GM12864 (cell line): ENCODE measurements around the gene ADNP2.

Experiments used
- DNase-seq: peaks from one replicate; pipeline ENCODE4 v3.0.0-alpha.2; 2011; ENCODE audit warnings: low read depth
- H3K4me3 ChIP-seq: 2 replicates; pipeline ENCODE4 v1.5.1; 2011; ENCODE audit warnings: mild to moderate bottlenecking, low read depth, low read length, control low read depth
- TF ChIP-seq, protein P1 (sequence below): IDR thresholded peaks from 2 replicates; pipeline ENCODE4 v1.5.1; 2011; ENCODE audit warnings: low read depth, mild to moderate bottlenecking, moderate library complexity, low read length, control low read depth, inconsistent platforms; ENCODE audit errors: missing control alignments

ADNP2 gene

DNA sequence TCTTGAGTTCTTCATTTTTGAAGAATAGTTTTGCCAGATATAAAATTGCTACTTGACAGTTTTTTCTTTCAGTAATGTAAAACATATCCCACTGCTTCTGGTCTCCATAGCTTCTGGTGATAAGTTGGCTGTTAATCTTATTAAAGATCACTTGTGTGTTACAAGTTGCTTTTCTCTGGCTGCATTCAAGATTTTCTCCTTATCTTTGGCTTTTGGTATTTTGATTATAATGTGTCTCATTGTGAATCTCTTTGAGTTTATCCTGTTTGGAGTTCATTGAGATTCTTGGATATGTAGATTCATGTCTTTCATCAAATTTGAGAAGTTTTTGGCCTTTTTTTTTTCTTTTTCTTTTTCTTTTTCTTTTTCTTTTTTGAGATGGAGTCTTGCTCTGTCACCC, 20.2 kb upstream of the ADNP2 start:
- no peak overlapping the region for H3K4me3 ChIP-seq
- TF ChIP-seq, protein P1, sequence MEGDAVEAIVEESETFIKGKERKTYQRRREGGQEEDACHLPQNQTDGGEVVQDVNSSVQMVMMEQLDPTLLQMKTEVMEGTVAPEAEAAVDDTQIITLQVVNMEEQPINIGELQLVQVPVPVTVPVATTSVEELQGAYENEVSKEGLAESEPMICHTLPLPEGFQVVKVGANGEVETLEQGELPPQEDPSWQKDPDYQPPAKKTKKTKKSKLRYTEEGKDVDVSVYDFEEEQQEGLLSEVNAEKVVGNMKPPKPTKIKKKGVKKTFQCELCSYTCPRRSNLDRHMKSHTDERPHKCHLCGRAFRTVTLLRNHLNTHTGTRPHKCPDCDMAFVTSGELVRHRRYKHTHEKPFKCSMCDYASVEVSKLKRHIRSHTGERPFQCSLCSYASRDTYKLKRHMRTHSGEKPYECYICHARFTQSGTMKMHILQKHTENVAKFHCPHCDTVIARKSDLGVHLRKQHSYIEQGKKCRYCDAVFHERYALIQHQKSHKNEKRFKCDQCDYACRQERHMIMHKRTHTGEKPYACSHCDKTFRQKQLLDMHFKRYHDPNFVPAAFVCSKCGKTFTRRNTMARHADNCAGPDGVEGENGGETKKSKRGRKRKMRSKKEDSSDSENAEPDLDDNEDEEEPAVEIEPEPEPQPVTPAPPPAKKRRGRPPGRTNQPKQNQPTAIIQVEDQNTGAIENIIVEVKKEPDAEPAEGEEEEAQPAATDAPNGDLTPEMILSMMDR = no peak
- DNase-seq = no peak

DNA sequence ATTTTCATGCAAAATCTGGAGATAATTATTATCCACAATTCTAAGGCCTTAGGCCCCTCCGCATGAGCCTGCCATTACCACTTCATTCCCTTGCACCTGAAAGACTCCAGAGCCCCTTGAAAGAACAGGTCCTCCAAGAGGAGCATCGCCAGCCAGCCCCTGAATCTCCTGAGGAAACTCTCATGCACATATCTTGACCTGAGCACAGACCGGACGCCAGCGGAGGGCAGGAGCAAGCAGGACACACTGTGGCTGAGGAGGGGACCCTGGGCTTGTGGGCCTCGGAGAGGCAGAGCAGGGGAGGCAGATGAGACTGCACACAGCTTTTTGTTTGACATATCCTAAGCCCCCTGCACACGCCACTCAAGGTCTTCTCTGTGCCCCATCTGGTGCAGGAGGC, 13.6 kb upstream of the ADNP2 start:
- DNase-seq = no peak
- TF ChIP-seq, protein P1 = no peak
- no peak overlapping the region for H3K4me3 ChIP-seq

DNA sequence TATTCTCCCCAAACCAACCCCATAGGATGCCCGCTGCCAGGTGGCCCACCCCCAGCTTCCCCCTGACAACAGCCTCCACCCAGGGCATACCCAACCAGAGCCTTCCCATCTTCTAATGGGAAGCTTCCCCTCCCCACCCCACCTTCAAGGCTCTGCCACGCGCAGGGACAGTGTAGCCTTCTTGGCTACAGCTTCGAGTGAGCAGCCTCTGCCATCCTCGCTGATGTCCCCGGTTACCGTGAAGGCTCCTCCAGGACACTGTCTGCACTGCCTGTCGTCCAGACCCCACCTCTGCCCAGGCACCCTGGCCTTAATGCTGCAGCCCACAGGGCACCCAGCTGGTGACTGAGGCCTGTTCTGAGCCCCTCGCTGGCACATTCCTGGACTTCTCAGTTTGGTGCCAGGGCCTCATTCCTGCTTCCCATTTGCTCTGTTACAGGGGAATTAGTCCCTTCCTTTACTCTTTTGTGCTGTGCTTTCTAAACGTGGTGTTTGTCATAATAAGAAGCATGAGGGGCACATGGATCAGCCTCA, 13.0 kb upstream of the ADNP2 start:
- no peak for DNase-seq
- H3K4me3 ChIP-seq = no peak overlapping the region
- TF ChIP-seq, protein P1 = no peak

DNA sequence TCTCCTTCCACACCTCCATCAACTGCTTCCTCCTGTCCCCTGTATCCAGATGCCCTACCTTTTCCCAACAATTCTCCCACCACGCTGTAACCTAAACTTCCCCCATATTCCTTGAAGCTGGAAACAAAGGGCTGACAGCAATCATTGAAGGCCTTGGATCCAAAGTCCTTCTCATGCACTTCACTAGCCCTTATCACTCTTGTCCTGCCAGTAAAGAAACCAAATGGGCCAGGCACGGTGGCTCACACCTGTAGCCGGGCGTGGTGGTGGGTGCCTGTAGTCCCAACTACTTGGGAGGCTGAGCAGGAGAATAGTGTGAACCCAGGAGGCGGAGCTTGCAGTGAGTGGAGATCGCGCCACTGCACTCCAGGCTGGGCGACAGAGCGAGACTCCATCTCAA, 11.9 kb upstream of the ADNP2 start:
- H3K4me3 ChIP-seq = no peak overlapping the region
- no peak for DNase-seq
- TF ChIP-seq, protein P1 = no peak

DNA sequence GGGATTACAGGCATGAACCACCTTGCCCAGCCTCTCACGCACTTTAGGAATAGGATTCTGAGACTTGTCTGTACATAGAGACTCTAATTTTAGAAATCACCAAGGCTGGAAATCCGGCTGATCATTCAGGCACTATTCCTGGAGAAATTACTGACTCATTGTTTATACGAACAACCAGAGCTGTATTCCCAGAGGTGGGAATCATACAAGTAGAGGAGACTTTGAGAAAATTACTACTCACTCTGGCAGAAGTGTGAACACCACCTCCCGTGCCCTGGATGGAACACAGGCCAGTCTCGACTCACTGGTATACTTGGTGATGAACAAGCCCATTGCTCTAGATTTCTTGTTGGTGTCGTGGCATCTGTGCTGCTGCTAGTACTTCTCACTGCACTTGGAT, 5.8 kb upstream of the ADNP2 start:
- H3K4me3 ChIP-seq = no peak overlapping the region
- DNase-seq = no peak
- TF ChIP-seq, protein P1 = no peak

DNA sequence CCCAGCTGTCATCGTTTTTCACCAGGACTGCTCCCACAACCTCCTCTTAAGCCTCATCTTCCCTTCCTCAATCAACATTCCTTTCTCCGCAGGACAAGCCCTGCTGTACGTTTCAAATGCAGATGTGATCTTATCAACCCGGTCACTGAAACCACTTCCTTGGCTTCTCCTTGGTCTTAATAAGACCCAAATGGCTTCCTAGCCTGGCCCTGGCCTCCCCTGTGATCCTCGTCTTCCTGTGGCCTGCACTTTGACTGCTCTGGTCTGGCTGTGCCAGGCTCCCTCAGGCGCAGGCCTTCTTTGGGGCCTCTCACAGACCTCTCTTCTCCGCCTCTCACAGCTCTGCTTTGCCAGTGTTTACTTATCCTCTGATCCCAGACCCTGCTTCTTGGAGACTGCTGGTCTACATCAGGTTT, 4.7 kb upstream of the ADNP2 start:
- TF ChIP-seq, protein P1 = no peak
- DNase-seq = no peak
- no peak overlapping the region for H3K4me3 ChIP-seq

DNA sequence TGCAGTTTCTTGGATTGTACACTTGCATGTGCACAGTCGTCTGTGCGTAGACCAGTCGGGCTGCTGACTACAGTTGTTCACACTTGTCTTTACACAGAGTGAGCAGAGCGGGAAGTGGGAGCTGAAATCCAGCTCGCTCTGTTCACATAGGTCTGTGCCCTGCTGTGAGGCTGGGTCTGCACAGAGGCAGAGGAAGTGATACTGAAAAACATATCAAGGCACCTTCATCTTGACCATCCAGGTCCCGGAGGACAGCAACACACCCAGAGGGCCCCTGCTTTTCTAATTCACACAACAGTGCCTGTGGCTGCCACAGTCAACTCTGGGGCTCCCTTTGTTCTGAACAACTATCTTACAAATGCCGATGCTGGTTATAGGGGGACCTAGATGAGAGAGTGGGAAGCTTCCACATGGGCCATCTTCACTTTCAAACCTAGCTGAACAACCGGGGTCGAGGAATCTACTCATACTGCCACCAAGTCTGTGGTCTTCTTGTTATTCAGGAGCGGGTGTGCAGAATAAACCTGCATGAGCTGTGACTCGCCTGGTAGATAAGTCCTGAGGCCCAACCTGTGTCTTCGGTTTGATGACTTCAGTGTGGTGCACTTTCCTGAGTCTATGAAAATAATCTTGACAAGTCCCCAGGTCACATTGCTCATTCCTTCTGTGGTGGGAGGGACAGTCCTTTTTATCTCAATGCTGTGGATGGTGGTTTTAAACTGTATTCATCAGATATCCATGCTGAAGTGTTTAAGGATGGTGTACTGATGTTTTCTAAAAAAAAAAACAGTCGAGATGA, 3.5 kb upstream of the ADNP2 start:
- TF ChIP-seq, protein P1 = no peak
- H3K4me3 ChIP-seq = no peak overlapping the region
- no peak for DNase-seq
